Measurements from ENCODE around the gene CDX1.

The CDX1 gene

GRCh38 chr5:150166037-150166649, 435 bp upstream of the CDX1 start:
- Histone ChIP-seq H3K36me3 (ENCODE audit: control insufficient read depth, insufficient read depth, low read length) (no peaks in the 10 kb centered on the region), H3K4me1 (ENCODE audit: control insufficient read depth, insufficient read depth, low read length, poor library complexity, severe bottlenecking) (peaks cover 20% of the 10 kb centered on the region), H3K27ac (ENCODE audit: low read depth, low read length, severe bottlenecking) (no peak overlapping the region), H3K4me3 (ENCODE audit: extremely low read depth, insufficient read depth, low read length, poor library complexity, severe bottlenecking) (no peak overlapping the region), H3K9me3 (ENCODE audit: control insufficient read depth, low read length) (no peaks in the 10 kb centered on the region)
- WGBS, 2 experiments (ENCODE audit: insufficient coverage in 2 of 2), result 31 to 33% methylated on average over 15 to 17 of the region's 27 CpGs

DNA sequence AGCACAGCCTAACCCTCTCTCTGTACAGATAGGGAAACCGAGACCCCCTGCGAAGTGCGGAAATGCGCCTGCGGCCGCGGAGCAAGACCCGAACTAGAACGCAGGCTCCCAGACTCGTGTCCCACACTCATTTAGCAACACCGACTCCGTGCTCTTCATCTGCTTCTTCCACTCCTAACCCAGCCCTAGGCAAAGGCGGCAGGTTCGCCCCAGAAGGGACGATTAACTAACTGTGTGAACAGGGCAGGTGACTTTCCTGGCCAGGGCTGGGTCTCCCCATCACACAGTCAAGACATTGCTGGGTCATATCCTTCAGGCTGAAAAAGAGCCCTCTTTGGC, 903 bp downstream of the CDX1 start:
- H3K36me3 ChIP-seq (ENCODE audit: control insufficient read depth, insufficient read depth, low read length), result no peaks in the 10 kb centered on the region
- peaks cover 17% of the 10 kb centered on the region for H3K4me1 ChIP-seq (ENCODE audit: control insufficient read depth, insufficient read depth, low read length, poor library complexity, severe bottlenecking)
- WGBS, 2 experiments (ENCODE audit: insufficient coverage in 2 of 2), result 11 to 16% methylated on average over 10 to 15 of the region's 15 CpGs
- no peak overlapping the region for H3K27ac ChIP-seq (ENCODE audit: low read depth, low read length, severe bottlenecking)
- H3K4me3 ChIP-seq (ENCODE audit: extremely low read depth, insufficient read depth, low read length, poor library complexity, severe bottlenecking), result no peak overlapping the region
- no peaks in the 10 kb centered on the region for H3K9me3 ChIP-seq (ENCODE audit: control insufficient read depth, low read length)

DNA sequence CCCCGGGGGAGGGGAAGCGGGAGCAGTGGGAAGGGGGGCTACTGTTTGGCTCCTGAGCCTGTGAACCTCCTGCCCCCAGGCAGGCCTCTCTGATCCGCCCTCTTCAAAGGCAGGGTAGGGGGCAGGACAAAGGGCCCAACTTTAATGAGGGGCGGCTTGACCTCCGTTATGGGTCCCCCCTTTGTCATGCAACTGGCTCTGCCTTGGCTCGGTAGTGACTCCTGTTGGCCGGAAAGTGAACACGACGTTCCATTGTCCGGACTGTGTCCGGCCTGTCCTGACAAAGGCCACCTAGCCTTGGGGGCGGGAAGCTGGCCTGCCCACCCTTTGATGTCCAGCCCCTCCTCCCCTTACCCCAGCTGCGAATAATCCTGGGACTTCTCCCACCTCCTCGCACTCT, 1.3 kb downstream of the CDX1 start:
- Histone ChIP-seq H3K4me1 (ENCODE audit: control insufficient read depth, insufficient read depth, low read length, poor library complexity, severe bottlenecking) (peaks cover 17% of the 10 kb centered on the region), H3K27ac (ENCODE audit: low read depth, low read length, severe bottlenecking) (no peak overlapping the region), H3K36me3 (ENCODE audit: control insufficient read depth, insufficient read depth, low read length) (no peaks in the 10 kb centered on the region), H3K9me3 (ENCODE audit: control insufficient read depth, low read length) (no peaks in the 10 kb centered on the region), H3K4me3 (ENCODE audit: extremely low read depth, insufficient read depth, low read length, poor library complexity, severe bottlenecking) (no peak overlapping the region)
- 38 to 41% methylated on average over 12 to 13 of the region's 14 CpGs for WGBS, 2 experiments (ENCODE audit: insufficient coverage in 2 of 2)

DNA sequence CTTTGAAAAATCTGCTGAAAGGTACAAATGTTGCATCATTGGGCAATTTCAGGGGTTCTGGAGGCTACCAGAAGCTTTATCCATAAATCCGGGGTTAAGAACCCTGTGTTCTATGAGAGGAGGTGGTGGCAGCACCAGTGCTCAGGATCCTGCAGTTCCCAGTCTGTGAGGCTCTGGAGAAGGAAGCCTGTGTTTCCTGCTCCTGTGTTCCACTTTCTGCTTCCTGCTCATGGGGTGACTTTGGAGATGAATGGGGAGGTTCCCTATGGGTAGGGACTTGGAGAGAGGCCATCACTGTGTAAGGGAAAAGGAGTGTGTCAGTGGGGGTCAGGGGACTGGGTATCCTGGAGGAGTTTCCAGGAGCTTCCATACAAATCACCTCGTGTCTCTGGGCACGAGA, 2.3 kb downstream of the CDX1 start:
- Histone ChIP-seq H3K4me1 (ENCODE audit: control insufficient read depth, insufficient read depth, low read length, poor library complexity, severe bottlenecking) (peaks cover 9% of the 10 kb centered on the region), H3K27ac (ENCODE audit: low read depth, low read length, severe bottlenecking) (no peak overlapping the region), H3K9me3 (ENCODE audit: control insufficient read depth, low read length) (no peaks in the 10 kb centered on the region), H3K36me3 (ENCODE audit: control insufficient read depth, insufficient read depth, low read length) (no peaks in the 10 kb centered on the region), H3K4me3 (ENCODE audit: extremely low read depth, insufficient read depth, low read length, poor library complexity, severe bottlenecking) (no peak overlapping the region)
- WGBS, 2 experiments (ENCODE audit: insufficient coverage in 2 of 2), result 82 to 87% methylated on average over 3 of the region's 3 CpGs

DNA sequence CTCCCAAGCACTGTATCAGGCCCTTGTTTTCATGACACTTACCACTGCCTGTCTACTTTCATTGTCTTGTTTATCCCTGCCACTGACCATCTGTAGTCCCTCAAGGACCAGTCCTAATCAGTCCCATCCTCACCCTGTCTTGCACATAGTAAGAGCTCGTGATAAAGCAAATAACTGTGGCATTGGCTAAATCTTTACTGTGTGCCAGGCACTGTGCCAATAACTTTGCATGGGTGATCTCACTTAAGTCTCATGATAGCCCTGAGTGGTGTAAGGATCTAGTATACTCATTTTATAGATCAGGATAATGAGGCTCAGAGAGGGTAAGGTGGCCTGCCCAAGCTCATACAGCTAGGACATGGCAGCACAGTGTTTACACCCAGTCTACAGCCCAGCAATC, 5.6 kb downstream of the CDX1 start:
- H3K36me3 ChIP-seq (ENCODE audit: control insufficient read depth, insufficient read depth, low read length), result no peaks in the 10 kb centered on the region
- no peaks in the 10 kb centered on the region for H3K4me1 ChIP-seq (ENCODE audit: control insufficient read depth, insufficient read depth, low read length, poor library complexity, severe bottlenecking)
- H3K27ac ChIP-seq (ENCODE audit: low read depth, low read length, severe bottlenecking), result no peak overlapping the region
- H3K9me3 ChIP-seq (ENCODE audit: control insufficient read depth, low read length), result no peaks in the 10 kb centered on the region
- no peak overlapping the region for H3K4me3 ChIP-seq (ENCODE audit: extremely low read depth, insufficient read depth, low read length, poor library complexity, severe bottlenecking)
- 60% methylated on average over 1 of the region's 1 CpG; no CpG with 5 or more reads in 1 of the 2 experiments for WGBS, 2 experiments (ENCODE audit: insufficient coverage in 2 of 2)

DNA sequence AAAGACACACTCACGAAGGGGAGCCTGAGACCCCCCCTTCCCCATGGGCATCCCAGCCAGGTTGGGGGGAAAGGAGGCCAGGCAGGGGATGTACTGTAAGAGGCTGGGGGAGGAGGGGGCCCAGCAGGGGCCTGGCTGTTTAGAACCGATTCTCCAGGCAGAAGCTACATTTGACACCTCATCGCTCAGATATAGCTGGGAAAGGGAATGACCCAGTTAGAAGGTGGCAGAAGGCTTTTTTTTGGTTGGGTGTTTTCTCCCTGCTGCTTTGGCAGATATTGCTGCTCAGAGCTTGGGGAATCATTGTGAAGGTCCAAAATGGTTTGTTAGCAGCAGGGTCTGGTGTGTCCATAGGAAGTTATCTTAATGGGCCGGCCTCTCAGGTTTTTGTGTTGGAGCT, 6.0 kb downstream of the CDX1 start:
- no peak overlapping the region for H3K4me3 ChIP-seq (ENCODE audit: extremely low read depth, insufficient read depth, low read length, poor library complexity, severe bottlenecking)
- H3K36me3 ChIP-seq (ENCODE audit: control insufficient read depth, insufficient read depth, low read length), result no peaks in the 10 kb centered on the region
- H3K27ac ChIP-seq (ENCODE audit: low read depth, low read length, severe bottlenecking), result no peak overlapping the region
- WGBS, 2 experiments (ENCODE audit: insufficient coverage in 2 of 2), result 76 to 100% methylated on average over 1 to 3 of the region's 4 CpGs
- H3K9me3 ChIP-seq (ENCODE audit: control insufficient read depth, low read length), result no peaks in the 10 kb centered on the region
- H3K4me1 ChIP-seq (ENCODE audit: control insufficient read depth, insufficient read depth, low read length, poor library complexity, severe bottlenecking), result no peaks in the 10 kb centered on the region

DNA sequence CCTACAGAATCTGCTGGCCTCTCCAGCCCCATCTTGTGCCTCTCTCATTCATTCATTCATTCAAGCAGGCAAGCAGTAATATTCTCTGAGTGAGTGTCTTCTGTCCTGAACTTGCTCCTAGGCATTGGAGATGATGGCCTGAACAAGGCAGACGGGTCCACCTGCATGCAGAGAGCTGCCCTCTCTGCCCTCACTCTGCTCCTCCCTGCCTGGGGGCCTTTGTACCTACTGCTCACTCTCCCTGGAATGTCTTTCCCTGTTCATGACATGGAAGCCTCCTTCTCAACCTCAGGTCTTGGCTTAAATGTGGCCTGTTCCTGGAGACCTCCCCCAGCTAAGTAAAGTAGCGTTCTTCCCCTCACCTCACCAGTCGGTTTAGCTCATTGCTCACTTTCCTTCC, 6.6 kb downstream of the CDX1 start:
- WGBS, 2 experiments (ENCODE audit: insufficient coverage in 2 of 2), result 93 to 100% methylated on average over 2 of the region's 3 CpGs
- no peaks in the 10 kb centered on the region for H3K4me1 ChIP-seq (ENCODE audit: control insufficient read depth, insufficient read depth, low read length, poor library complexity, severe bottlenecking)
- H3K27ac ChIP-seq (ENCODE audit: low read depth, low read length, severe bottlenecking), result no peak overlapping the region
- no peaks in the 10 kb centered on the region for H3K36me3 ChIP-seq (ENCODE audit: control insufficient read depth, insufficient read depth, low read length)
- no peaks in the 10 kb centered on the region for H3K9me3 ChIP-seq (ENCODE audit: control insufficient read depth, low read length)
- H3K4me3 ChIP-seq (ENCODE audit: extremely low read depth, insufficient read depth, low read length, poor library complexity, severe bottlenecking), result no peak overlapping the region

DNA sequence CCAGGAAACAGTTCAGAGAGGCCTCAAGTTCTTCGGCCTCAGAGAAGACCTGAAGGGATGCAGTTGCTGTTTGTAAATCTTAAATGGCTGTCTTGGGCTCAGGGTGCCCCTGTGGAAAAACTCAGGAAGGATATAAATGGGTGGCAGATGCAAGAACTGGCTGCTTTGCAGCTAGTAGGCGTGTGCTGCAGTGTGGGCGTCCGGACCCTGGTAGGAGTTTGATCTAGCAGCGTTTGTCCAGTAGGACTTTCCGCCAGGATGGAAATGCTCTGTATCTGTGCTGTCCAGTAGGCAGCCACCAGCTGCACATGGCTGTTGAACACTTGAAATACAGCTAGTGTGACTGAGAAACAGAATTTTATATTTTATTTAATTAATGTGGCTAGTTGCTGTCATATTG, 7.7 kb downstream of the CDX1 start:
- no peak overlapping the region for H3K4me3 ChIP-seq (ENCODE audit: extremely low read depth, insufficient read depth, low read length, poor library complexity, severe bottlenecking)
- H3K4me1 ChIP-seq (ENCODE audit: control insufficient read depth, insufficient read depth, low read length, poor library complexity, severe bottlenecking), result no peaks in the 10 kb centered on the region
- 91 to 93% methylated on average over 4 to 6 of the region's 6 CpGs for WGBS, 2 experiments (ENCODE audit: insufficient coverage in 2 of 2)
- no peaks in the 10 kb centered on the region for H3K9me3 ChIP-seq (ENCODE audit: control insufficient read depth, low read length)
- no peaks in the 10 kb centered on the region for H3K36me3 ChIP-seq (ENCODE audit: control insufficient read depth, insufficient read depth, low read length)
- H3K27ac ChIP-seq (ENCODE audit: low read depth, low read length, severe bottlenecking), result no peak overlapping the region

- 100% methylated on average over 1 of the region's 1 CpG; no CpG with 5 or more reads in 1 of the 2 experiments for WGBS, 2 experiments (ENCODE audit: insufficient coverage in 2 of 2)
- Histone ChIP-seq H3K9me3 (ENCODE audit: control insufficient read depth, low read length) (no peaks in the 10 kb centered on the region), H3K4me1 (ENCODE audit: control insufficient read depth, insufficient read depth, low read length, poor library complexity, severe bottlenecking) (no peaks in the 10 kb centered on the region)
These were observed 8.5 kb downstream of the CDX1 start for GRCh38 chr5:150175076-150175475.

GRCh38 chr5:150175536-150175935, 9.0 kb downstream of the CDX1 start:
- H3K4me1 ChIP-seq (ENCODE audit: control insufficient read depth, insufficient read depth, low read length, poor library complexity, severe bottlenecking), result no peaks in the 10 kb centered on the region
- 49 to 60% methylated on average over 4 of the region's 5 CpGs for WGBS, 2 experiments (ENCODE audit: insufficient coverage in 2 of 2)
- no peaks in the 10 kb centered on the region for H3K36me3 ChIP-seq (ENCODE audit: control insufficient read depth, insufficient read depth, low read length)

More at GRCh38 chr5:150175076-150175475, 8.5 kb downstream of the CDX1 start:
- H3K4me3 ChIP-seq (ENCODE audit: extremely low read depth, insufficient read depth, low read length, poor library complexity, severe bottlenecking), result no peak overlapping the region
- no peak overlapping the region for H3K27ac ChIP-seq (ENCODE audit: low read depth, low read length, severe bottlenecking)
- no peaks in the 10 kb centered on the region for H3K36me3 ChIP-seq (ENCODE audit: control insufficient read depth, insufficient read depth, low read length)

DNA sequence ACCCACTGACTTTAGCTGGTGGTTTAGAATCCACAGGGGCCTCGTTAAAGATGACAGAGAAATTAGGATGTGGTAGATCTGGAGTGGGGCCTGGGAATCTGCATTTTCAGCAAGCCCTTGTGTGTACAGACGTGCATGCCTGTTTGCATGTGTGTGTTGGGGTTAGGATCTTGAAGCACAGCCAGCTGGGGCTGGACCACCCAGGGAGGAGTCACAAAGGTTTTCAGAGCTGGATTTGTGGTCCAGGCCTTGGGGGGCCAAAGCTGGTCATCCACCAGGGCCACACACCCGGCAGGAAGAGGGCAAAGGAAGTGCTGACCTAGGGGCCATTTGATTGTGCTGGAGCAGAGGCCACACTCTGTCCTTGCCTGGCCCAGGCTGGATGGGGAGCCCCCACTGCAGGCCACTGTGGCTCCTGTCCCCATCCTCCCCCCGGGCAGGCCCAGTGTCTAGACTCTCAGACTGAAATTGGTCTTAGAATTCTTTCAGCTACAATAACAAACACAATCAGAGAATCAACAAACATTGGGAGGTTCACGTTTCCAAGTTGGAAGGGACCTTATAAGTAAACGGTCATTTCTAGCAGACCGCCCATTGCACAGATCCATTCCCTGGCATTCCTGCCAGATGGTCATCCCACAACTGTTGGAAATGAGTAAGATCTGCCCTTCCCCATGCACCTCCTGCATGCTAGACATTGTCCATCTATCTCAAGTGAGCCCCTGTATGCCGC, 10.3 kb downstream of the CDX1 start:
- no peak overlapping the region for H3K27ac ChIP-seq (ENCODE audit: low read depth, low read length, severe bottlenecking)

More at GRCh38 chr5:150175536-150175935, 9.0 kb downstream of the CDX1 start:
- Histone ChIP-seq H3K4me3 (ENCODE audit: extremely low read depth, insufficient read depth, low read length, poor library complexity, severe bottlenecking) (no peak overlapping the region), H3K27ac (ENCODE audit: low read depth, low read length, severe bottlenecking) (no peak overlapping the region), H3K9me3 (ENCODE audit: control insufficient read depth, low read length) (no peaks in the 10 kb centered on the region)

More for the DNA sequence above, 10.3 kb downstream of the CDX1 start:
- no peak overlapping the region for H3K4me3 ChIP-seq (ENCODE audit: extremely low read depth, insufficient read depth, low read length, poor library complexity, severe bottlenecking)
- no peaks in the 10 kb centered on the region for H3K36me3 ChIP-seq (ENCODE audit: control insufficient read depth, insufficient read depth, low read length)
- WGBS, 2 experiments (ENCODE audit: insufficient coverage in 2 of 2), result 88 to 93% methylated on average over 7 of the region's 8 CpGs
- no peaks in the 10 kb centered on the region for H3K4me1 ChIP-seq (ENCODE audit: control insufficient read depth, insufficient read depth, low read length, poor library complexity, severe bottlenecking)
- H3K9me3 ChIP-seq (ENCODE audit: control insufficient read depth, low read length), result no peaks in the 10 kb centered on the region
